ENCODE results near the gene SCAF8. TPM values are rescaled to one million over a fixed set of nuclear protein-coding genes. Genes with fewer than 3 reads are reported as not detected.
A peak's percentile ranks its signal among the peaks of the same experiment; 100 is the strongest.
"Not testable (repeated sequence)": the region's sequence is repeated elsewhere in the genome, so short reads cannot be mapped to it uniquely, and the experiment has no call there.

SCAF8 gene
- total and polyA plus RNA-seq, 9 of the 15 experiments (the other 6 are each of a cell fraction or from before 2014, with no cell fraction given): 10.5 to 46.6 (median 23.2) TPM

- peaks cover 100% of the 10 kb centered on the region for H3K79me2 ChIP-seq (ENCODE audit: control insufficient read depth, insufficient read depth, low read length)
- WGBS (ENCODE audit: insufficient coverage, low coverage, missing lambda C conversion rate): 81% methylated on average over 7 of the region's 7 CpGs
- ChIA-PET CTCF (ENCODE audit: low intra/inter-chr PET ratio) (interaction anchor here (0.9 kb wide), 1 partner anchor 60 kb away, joined by 3 read pairs; no protein-coding TSS in a partner anchor), POLR2A (interaction anchor here (1.7 kb wide), 1 partner anchor 10 kb away, joined by 14 read pairs; no protein-coding TSS in a partner anchor)
- intact Hi-C loops (cut with micrococcal nuclease); FAIRE-seq; H3K9ac ChIP-seq (ENCODE audit: insufficient read depth in 1 of 2, low read depth in 2 of 2, low read length in 2 of 2); H3K27ac ChIP-seq (ENCODE audit: extremely low read depth, low read depth, low read length); H3K27me3 ChIP-seq (ENCODE audit: control insufficient read depth in 2 of 2, insufficient read depth in 2 of 2, low read length in 2 of 2); H3K9me3 ChIP-seq (replicated peaks; ENCODE audit: control insufficient read depth, insufficient read depth, low read depth, low read length); DNase-seq (ENCODE audit: extremely low read depth in 1 of 4, low spot score in 3 of 4); H3K9me1 ChIP-seq (ENCODE audit: control insufficient read depth, insufficient read depth, low read length); H3K4me1 ChIP-seq (replicated peaks in 1 of 2; ENCODE audit: control insufficient read depth in 2 of 2, insufficient read depth in 2 of 2, low read length in 2 of 2); in situ Hi-C loops (cut with MboI); BruUV-seq (replicated peaks); H3K4me3 ChIP-seq; H3K4me2 ChIP-seq (ENCODE audit: insufficient read depth, low read length); H2AFZ ChIP-seq (ENCODE audit: low read depth, low read length); H4K20me1 ChIP-seq (replicated peaks; ENCODE audit: control insufficient read depth, insufficient read depth, low read length): not testable (repeated sequence)
- H3K36me3 ChIP-seq (ENCODE audit: control insufficient read depth, insufficient read depth, low read length): peaks cover 37% of the 10 kb centered on the region
- peak; percentile 26 for ATAC-seq
- TF ChIP-seq FOXA3 (CRISPR knock-in tag; conservative IDR thresholded peaks at IDR 0.05 in 1 of 2, IDR thresholded peaks at IDR 0.05 in 1 of 2) (peak in 1 of 2 experiments; percentile 27; a peak in 1 of 4 replicates), RBM25 (IDR thresholded peaks at IDR 0.05; ENCODE audit: low read depth, low read length, severe bottlenecking) (peak; percentile 82), KDM1A (IDR thresholded peaks at IDR 0.05) (peak in 1 of 2 experiments; percentile 55; a peak in 2 of 4 replicates), RCOR1 (IDR thresholded peaks at IDR 0.05; ENCODE audit: borderline replicate concordance in 1 of 2, low read depth in 2 of 2, low read length in 2 of 2) (0 out of 4 replicates have a peak, but pooled peaks of 1 of the 2 experiments have one; percentile 13), CHD4 (IDR thresholded peaks at IDR 0.05; ENCODE audit: insufficient read depth, insufficient replicate concordance, low read depth, low read length, poor library complexity, severe bottlenecking) (peak; percentile 56)
Measured at GRCh38 chr6:154744029-154744745, 11.0 kb downstream of the SCAF8 start.

All from K562 (cell line).